NCI-H1694 treated with DMSO at 0.1 percent for 48 hours (cell line): ENCODE measurements around the gene FLOT1.

ENCODE experiments used
- DNase-seq: peaks from one replicate; lab custom pipeline; 2025; lab: John Stamatoyannopoulos, UW

FLOT1 gene, protein sequence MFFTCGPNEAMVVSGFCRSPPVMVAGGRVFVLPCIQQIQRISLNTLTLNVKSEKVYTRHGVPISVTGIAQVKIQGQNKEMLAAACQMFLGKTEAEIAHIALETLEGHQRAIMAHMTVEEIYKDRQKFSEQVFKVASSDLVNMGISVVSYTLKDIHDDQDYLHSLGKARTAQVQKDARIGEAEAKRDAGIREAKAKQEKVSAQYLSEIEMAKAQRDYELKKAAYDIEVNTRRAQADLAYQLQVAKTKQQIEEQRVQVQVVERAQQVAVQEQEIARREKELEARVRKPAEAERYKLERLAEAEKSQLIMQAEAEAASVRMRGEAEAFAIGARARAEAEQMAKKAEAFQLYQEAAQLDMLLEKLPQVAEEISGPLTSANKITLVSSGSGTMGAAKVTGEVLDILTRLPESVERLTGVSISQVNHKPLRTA

DNA sequence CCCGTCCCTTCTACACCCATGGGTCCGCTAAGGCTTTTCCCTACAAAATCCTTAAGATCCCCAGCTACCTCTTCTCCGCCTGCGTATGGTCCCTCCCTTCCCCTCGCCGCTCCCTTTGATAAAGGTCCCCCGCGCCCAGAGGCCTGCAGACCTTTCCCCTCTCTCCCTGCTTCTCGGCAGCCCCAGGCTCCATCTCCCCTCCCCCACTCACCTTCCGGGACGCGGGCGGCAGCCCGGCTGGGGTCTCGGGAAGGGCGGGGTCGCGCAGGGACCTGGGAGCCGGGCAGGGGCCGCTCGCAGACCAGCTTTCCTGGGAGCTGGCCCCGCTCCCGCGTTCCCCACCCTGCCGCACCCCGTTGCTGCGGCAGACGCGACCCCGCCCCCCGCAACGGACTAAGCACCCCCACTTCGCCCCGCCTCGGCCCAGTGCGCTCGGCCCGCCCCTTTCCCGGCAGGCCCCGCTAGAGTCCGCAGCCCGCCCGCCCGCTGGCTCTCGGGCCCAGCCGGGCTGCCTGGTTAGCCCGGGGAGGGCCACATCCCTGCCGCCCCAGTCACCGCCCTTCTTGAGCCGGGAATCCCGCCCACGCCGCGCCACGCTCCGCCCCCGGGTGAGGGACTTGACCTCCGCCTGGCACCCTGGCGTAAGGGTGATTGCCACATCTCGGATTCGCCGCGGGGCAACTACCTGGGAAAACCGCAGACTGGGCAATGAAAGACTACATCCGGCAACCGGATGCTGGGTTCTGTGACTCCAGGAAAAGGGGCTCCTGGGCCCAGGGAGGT, at the start of gene FLOT1:
Gene FLOT1, minus strand, starts transcription at position 372 of the 783 bp plus-strand sequence. CDS start 498 bp downstream, outside the sequence.
- peak; percentile 30 for DNase-seq

DNA sequence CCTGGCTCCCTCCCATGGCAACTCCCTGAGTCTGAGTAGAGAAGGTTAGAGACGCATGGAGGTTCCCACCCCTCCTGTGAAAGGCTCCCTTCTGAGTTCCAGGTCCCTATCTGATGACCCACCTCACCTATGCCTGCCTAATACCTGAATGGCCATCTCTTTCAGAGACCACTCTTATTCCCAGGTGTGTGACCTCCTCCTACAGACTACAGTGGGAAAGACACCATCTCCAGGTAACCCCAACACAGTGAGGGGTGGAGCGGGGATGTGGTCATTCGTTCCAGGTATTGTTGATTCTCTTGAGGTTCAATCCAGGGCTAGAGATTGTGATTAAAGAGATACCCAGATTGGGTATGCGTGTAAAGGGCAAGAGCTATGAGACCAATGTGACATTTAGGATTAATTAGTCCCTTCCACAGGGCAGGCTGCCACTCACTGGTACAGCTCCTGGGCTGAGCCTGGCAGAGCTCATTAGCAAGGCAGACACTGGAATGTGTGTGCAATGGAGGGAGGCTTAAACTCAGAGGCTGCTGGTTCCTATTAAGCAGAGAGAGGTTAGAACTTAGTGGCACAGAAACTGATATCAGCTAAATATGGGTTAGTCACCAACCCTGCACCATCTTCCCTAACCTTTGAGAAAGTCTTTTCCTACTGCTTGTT, 48.4 kb upstream of the FLOT1 start:
- DNase-seq = no peak

DNA sequence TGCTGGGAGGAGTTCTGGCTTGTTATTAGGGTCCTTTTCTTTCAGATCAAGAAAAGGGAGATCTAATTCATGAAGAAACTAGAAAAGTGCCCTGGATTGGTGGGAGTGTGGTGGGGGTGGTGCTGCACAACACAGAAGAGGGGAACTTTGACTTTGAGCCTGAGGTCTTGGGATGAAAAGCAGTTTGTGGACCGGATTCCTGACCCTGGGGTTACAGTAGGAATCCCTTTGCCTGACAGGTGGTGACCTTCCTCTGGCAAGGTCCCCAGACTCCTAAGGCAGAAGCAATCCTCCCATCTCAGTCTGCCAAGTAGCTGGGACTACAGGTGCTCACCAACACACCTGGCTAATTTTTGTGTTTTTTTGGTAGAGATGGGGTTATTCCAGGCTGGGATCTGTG, 47.1 kb upstream of the FLOT1 start:
- no peak for DNase-seq

DNA sequence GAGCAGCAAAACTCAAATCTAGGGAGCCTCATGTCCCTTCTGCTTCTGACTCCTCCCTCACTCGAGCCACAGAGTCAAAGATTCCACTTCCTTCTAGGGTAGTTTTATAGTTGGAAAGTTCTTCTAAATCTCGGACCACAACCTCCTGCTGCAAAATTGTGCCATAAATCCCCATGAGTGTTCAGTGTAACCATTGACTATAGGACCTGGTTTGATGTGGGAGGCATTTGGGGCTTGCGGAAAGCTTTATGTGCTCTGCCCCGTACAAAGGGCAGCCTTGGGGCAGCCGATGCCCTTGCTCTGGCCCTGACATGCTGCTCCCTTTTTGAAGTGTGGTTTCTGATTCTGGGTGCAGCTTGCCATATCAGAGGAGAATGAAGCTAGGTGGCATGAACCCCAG, 45.5 kb upstream of the FLOT1 start:
- no peak for DNase-seq

DNA sequence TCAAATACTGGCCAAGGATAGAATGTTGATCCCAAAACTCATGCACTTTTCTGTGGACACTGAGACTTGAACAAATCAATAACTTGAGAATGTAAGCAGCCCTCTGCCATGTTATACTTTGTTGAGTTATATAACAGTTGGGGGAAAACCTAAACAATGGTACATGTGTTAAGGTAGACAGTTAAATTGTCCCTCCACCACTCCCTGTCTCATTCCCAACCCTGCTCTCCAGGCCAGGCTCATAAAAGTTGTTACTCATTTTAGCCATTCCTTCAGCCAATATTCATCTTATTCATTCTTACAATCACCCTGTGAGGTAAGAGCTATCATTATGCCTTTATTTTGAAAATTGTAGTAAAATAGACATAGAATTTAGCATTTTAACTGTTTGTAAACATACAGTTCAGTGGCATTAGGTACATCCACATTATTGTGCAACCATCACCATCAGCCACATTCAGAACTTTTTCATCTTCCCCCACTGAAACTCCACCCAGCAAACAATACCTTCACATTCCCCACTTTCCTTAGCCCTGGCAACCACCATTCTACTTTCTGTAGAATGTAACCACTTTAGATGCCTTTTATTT, 40.0 kb upstream of the FLOT1 start:
- DNase-seq = no peak

DNA sequence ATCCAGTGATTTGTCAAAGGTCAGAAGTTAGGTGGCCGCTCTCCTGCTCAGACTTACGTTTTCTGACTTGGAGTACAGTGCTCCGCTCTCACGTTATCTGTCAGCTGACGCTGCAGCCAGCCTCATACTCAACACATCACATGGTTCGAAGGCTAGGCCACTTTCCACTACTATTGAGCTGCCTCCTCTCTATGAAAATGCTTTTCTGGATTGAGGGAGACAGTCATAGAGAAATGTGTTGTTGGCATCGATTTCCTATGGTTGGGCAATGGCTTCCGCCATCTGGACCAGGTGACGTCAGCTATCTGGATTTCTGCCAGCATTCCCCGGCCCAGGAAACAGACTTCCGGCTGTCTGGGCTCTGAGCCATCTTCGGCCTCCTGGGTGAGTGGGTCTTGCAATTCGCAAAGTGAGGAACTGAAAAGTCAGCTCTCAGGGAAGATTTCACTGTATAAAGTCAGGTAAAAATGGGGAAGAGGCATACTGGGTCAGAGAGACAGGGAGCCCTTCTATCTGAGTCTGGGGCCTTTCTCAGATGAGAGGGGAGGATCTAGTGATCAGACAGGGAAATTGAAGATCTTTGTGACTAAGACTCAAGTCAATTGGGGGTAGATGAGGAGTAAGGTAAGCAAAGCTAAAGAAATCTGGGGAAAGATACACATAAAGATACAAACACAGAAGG, 39.4 kb upstream of the FLOT1 start:
- peak; percentile 89 for DNase-seq

DNA sequence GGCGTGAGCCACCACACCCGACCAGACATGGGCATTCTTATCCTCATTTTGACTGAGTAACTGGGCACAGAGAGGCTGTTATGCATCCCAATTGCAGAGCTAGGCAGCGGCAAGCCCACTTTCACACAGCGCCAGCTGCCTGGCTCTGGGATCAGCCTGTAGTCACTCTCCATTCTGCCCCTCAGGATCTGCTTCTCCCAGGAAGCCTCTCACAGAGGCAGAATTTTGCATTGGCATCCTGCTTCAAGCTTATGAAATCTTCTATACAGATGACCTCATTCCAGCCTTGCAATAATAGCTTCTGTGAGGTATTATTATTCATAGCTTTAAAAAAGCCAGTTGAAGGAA, 38.9 kb upstream of the FLOT1 start:
- peak; percentile 53 for DNase-seq

DNA sequence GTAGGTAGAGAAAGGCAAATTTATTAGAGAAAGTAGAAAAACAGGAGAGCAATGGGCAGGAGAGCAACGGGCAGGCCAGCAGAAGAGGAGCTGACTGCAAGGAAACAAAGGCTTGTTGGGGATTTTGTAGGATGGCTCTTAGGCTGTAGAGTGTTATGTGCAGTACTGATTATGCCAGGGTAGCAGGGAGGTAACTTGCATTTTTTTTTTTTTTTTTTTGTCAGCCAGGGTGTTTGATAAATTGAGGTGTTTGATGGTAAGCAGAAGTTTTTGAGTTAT, 38.1 kb upstream of the FLOT1 start:
- no peak for DNase-seq

DNA sequence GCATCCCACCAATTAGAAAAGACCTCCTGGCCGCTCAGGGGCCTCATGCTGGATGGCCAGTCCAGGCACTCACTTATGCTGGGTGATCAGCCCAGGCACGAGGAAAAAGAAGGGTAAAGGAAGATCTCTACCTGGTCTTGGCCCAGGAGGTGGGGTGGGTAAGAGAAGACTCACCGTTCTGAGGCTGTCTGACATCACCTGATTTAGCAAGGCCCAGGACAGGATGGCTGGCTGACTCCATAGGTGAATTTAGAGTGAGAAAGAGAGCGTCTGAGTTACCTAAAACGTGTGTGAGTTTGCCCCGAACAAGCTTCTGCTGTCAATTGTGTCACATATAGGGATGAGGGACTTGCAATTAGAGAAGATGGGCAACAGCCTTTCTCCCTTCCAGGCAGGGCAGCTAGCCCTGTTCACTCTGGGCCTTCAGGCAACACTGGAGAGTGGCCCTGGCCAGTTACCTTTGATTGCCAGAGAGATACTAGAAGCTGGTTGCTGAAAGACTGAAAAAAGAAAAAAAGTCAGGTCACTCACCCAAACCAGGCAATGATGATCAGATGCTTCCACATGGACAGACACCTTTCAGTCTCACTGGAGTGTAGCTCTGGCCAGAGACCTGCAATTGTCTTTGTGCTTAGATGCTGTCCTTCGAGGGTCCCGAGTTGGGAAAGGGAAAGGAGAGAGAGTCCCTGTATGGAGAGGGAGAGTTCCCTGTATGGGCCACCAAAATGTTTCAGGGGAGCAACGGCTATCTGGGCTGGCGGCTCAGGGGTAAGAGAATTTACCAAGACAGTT, 37.6 kb upstream of the FLOT1 start:
- DNase-seq = no peak

DNA sequence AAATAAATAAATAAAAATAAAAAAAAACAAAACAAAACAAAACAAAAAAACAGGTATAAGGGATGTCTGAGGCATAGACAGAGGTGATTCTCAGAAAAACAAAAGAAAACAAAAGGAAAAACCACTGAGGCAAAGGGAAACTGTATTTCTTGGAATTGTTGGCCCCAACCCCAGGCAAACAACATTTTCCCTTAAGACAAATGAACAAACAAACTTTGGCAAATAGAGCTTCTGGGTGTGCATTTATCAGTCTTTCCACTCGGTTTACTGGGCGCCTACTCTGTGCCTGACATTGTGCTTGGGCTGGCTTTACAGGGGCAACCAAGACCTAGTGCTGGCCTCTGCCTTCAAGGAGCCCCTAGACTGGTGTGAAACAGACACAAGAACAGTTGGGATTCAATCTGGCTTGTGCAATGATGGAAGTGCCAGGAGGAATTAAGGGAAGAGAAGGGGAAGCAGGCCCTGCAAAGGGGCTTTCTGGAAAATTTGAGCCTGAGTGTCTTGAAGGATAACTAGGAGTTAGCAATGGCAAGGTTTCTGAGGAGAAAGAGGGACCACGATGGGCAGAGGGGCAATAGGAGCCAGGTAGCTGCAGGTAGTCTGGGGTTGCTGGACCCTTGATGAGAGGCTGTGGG, 35.6 kb upstream of the FLOT1 start:
- no peak for DNase-seq

DNA sequence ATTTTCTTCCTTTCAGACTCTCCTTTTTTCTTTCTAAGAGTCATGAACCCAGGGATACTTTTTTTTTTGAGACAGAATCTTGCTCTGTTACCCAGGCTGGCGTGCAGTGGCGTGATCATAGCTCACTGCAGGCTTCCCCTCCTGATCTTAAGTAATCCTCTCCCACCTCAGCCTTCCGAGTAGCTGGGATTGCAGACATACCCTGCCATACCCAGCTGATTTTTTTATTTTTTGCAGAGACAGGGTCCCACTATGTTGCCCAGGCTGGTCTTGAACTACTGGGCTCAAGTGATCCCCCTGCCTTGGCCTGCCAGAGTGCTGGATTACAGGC, 34.6 kb upstream of the FLOT1 start:
- DNase-seq = no peak

DNA sequence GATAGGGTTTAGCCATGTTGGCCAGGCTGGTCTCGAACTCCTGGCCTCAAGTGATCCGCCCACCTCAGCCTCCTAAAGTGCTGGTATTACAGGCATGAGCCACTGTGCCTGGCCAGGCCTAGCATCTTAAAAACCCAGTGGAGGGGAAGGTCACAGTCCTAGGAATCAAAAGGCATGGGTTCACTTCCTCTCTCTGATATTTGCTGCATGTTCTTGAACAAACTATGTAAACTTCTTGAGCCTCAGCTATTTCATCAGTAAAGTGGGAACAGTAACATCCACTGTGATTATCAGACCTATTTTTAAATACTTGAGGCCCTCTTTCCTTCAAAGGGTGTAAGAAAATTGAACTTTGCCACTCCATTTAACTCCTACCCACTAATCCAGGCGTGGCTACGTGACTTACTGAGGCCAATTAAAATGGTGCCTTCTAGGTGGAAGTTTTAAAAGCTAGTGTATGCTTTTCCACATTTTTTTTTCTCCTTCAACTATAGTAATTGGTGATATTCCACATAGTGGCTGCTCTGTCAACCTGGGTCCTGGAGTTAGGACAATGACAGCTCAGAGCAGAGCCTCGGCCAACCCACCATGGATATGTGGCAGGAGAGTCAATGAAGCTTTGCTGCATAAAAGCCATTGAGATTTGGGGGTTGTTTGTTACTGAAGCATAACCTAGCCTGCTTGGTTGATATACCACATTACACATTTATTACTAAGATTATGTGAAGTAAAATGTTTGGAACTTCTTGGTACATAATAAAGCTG, 34.1 kb upstream of the FLOT1 start:
- DNase-seq = no peak

DNA sequence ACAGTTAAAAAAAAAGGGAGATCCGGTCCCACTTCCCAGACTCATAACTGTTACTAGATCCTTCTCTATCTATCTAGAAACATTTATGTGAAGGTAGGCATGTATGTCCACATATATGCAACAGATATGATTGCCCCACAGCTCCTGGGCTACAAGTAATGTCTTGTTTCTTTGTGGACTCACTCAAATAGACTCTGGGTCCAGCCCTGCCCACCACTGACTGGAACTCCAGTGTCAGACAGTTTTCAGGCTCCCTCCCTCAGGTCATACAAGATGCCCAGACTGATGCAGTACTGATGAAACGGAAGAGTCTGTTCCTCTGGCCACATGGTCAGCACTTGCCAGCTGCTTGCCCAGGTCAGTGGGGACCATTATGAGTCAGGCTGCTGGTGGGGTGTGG, 32.6 kb upstream of the FLOT1 start:
- no peak for DNase-seq

DNA sequence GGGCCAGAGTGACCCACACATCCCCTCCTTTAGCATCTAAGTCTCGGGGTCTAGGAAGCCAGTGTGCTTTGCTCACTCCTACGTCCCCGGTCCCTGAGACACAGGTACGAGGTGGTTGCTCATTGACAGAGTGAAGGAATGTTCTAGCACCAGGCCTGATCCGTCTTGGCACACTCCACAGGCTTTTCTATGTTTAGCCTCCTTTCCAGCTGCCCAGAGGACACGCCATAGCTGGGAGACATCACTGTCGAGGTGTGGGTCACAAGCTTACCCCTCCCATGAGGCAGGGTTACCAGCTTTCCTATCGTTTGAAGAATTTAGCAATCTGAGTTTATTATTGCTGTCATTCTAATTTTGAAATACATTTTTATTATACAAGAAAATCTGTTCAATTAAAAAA, 32.2 kb upstream of the FLOT1 start:
- no peak for DNase-seq

DNA sequence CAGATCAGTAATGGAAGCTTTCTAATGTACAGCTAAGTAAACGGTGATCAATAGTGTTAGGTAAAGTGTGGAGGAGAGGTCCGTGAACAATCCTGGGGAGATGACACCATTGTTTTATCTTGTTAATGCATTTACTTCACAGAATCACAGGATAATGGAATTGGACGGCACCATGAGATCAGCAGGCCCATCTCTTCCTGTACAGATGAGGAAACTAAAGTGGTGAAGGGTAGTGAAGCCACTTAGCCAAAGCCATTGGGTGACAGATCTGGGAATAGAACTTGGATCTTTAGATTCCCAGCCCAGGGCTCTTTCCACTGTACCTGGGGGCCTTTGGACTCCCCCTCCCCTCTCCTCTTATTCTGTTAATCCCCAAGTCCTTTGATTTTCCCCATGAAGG, 28.1 kb upstream of the FLOT1 start:
- DNase-seq = no peak

DNA sequence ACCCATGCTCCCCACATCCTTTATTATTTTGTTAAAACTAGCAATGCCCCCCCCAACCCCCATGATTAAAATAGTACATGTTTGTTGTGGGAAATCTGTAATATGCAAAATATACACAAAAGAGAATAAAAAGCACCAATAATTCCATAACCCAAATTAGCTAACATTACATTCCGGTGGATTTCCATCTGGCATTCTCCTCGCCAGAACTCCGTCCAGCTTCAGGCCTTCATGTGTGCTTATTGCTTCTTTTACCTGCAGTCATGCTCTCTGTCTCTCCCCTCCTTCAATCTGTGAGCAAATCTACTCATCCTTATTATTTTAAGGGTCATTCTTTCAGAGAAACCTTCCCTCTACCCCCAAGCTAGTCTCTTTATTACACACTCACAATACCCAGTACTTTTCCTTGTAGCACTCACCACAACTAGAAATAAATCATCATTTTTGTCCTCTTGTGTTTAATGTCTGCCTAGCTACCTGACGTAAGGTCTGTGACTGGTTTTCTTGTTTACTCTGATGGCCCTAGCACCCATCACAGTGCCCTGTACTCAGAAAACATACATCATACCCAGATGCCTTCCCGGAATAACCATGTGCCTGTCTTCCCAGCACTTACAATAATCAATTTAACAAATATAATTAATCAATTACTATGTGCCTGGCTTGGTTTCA, 27.5 kb upstream of the FLOT1 start:
- no peak for DNase-seq

DNA sequence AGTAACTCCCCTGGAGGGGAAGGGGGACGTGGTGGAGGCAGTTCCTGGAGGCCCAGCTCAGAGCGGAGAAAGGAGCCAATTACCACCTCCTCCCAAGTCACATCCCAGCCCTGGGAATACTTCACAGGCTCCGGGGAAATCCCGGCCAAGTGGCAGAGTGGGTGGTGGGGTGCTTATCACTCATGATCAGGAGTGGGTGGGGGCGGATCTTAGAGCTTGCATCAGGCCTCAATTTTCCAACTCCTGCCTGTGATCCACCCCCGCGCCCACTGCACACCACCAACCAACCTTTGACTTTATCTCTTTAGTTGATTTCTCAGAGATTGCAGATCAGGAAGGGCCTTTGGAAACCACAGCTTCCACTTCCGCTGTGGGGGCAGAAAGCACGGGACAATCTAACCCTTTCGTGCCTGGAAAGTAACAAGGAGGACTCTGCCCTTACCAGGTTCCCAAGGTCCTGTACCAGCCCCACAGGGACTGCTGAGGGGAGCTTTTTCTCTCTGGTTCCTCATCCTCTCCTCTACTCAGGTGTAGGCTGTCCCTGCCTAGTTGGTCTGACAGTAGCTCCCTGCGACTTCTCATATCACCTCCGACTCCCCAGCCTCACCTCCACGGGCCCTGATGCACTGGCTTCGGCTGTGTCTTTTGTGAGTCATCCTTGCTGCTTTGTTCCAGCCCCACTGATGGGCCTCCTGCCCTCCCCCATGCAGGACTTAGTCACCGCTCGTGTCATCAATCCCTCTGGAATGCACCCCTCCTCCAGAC, 26.8 kb upstream of the FLOT1 start:
- no peak for DNase-seq

DNA sequence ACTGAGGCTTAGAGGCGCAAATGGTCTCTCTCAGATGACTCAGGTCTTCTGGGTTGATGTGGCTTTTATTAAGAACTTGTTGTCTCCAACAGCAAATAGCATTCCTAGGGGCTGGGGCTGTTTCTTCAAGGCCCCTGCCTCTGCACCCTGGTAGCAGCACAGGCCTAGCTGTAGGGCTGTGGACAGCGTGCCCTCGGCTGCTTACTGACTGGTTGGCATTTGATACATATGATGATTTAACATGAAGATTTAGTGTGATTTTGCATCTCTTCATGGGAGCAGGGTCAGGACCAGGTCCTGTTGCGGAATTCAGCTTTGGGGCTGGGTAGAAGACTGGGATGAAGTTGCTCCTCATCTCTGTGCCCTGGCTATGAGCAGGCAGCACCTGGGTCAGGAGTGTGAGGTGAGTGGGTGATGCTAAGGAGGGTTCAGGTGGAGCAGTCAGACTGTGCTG, 26.2 kb upstream of the FLOT1 start:
- DNase-seq = no peak

DNA sequence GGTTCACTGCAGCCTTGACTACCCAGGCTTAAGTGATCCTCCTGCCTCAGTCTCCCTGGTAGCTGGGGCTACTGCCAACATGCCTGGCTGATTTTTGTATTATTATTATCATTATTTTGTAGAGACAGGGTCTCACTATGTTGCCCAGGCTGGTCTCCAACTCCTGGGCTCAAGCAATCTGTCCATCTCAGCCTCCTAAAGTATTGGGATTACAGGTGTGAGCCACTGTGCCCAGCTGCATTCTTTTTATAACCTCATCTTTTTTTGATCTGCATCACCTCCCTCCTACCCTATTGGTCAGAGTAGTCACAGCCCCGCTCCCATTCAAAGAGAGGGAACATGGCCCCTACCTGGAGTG, 25.4 kb upstream of the FLOT1 start:
- DNase-seq = no peak
